CD4-positive, alpha-beta T cell (primary cell): ENCODE data around the gene MRPS14. TPM values are rescaled to one million over a fixed set of nuclear protein-coding genes. Genes with fewer than 3 reads are reported as not detected.

ENCODE experiments used
- ATAC-seq: fragments of 200-7000 bp; cut with Tn5 transposase; one replicate; pipeline ENCODE4 v1.10.0; 2022; ENCODE audit warnings: mild to moderate bottlenecking; ENCODE audit not compliant: poor library complexity
- CTCF ChIA-PET: fragments of 350-600 bp; sonication (Branson Sonifier 250); formaldehyde crosslinking; loops from one replicate; lab custom pipeline; 2021; ENCODE audit warnings: antibody characterized with exemption, inconsistent platforms; lab: Charles Lee
- POLR2A ChIA-PET: fragments of 350-600 bp; sonication (Branson Sonifier 250); formaldehyde crosslinking; loops from one replicate; lab custom pipeline; 2021; ENCODE audit warnings: antibody characterized with exemption, inconsistent platforms; lab: Charles Lee
- DNase-seq, 14 experiments: peaks; one replicate each; pipeline ENCODE4 v3.0.0-alpha.2; 2013 to 2020; ENCODE audit warnings: mixed read lengths in 2 of 14
- H3K27ac ChIP-seq, 2 donors: one replicate each; pipeline versions ENCODE4 v1.5.1 to v1.7.0; 2013; ENCODE audit warnings: low read length in 2 of 2, low read depth in 1 of 2, mild to moderate bottlenecking in 1 of 2
- H3K27me3 ChIP-seq, 2 experiments: 1 replicate in 1 of 2; 2 replicates in 1 of 2; pipeline versions ENCODE4 v1.6.1 to v1.7.0; 2013; ENCODE audit warnings: low read length in 2 of 2, control low read depth in 1 of 2, mild to moderate bottlenecking in 1 of 2, moderate library complexity in 1 of 2; ENCODE audit not compliant: insufficient read depth in 2 of 2, control insufficient read depth in 1 of 2
- H3K36me3 ChIP-seq: one replicate; pipeline ENCODE4 v1.6.1; 2013; ENCODE audit warnings: low read length, control low read depth; ENCODE audit not compliant: insufficient read depth
- H3K4me1 ChIP-seq: one replicate; pipeline ENCODE4 v1.6.1; 2013; ENCODE audit warnings: low read length, control low read depth; ENCODE audit not compliant: insufficient read depth
- H3K4me3 ChIP-seq: one replicate; pipeline ENCODE4 v1.5.1; 2013; ENCODE audit warnings: mild to moderate bottlenecking, low read length, moderate library complexity
- H3K9me3 ChIP-seq, 2 experiments: 1 replicate in 1 of 2; 2 replicates in 1 of 2; pipeline versions ENCODE4 v1.6.1 to v1.7.0; 2013; ENCODE audit warnings: low read length in 2 of 2, mild to moderate bottlenecking in 2 of 2, control low read depth in 1 of 2, moderate library complexity in 1 of 2; ENCODE audit not compliant: control insufficient read depth in 1 of 2, insufficient read depth in 1 of 2
- H3K27ac Mint-ChIP-seq: one replicate; pipeline ENCODE4 v1.8.0; 2020; ENCODE audit warnings: mixed read lengths
- H3K27me3 Mint-ChIP-seq: one replicate; pipeline ENCODE4 v1.8.0; 2021; ENCODE audit warnings: mixed read lengths
- H3K36me3 Mint-ChIP-seq: one replicate; pipeline ENCODE4 v1.8.0; 2021; ENCODE audit warnings: low read depth, mixed read lengths
- H3K4me1 Mint-ChIP-seq: one replicate; pipeline ENCODE4 v1.8.0; 2021; ENCODE audit warnings: low read depth, mixed read lengths
- H3K4me3 Mint-ChIP-seq: one replicate; pipeline ENCODE4 v1.8.0; 2020; ENCODE audit warnings: mild to moderate bottlenecking, mixed read lengths
- H3K9me3 Mint-ChIP-seq: one replicate; pipeline ENCODE4 v1.8.0; 2020; ENCODE audit warnings: mixed read lengths
- intact Hi-C, 2 experiments: fragments of 100-400 bp; cut with DNase I in 1 of 2; cut with micrococcal nuclease in 1 of 2; formaldehyde crosslinking; loops; one replicate each; pipeline versions ENCODE4 v1.15.1 to v1.9.0; 2023 to 2025; cut with DNase I, micrococcal nuclease
- total RNA-seq, 174 experiments: library from RNA in 2 of 174; stranded (reverse) in 2 of 174; gene quantifications; one replicate each; pipeline ENCODE4 v1.2.3 and lab custom pipeline; 2021 to 2026
- TF ChIP-seq, protein P1 (sequence below): fragments of 200-600 bp; IDR thresholded peaks from one replicate; pipeline ENCODE4 v1.8.0; 2022; ENCODE audit warnings: antibody characterized with exemption, mild to moderate bottlenecking

Gene MRPS14
- total RNA-seq, 2 experiments from 2014 or later = 8.5 to 9.6 TPM

DNA sequence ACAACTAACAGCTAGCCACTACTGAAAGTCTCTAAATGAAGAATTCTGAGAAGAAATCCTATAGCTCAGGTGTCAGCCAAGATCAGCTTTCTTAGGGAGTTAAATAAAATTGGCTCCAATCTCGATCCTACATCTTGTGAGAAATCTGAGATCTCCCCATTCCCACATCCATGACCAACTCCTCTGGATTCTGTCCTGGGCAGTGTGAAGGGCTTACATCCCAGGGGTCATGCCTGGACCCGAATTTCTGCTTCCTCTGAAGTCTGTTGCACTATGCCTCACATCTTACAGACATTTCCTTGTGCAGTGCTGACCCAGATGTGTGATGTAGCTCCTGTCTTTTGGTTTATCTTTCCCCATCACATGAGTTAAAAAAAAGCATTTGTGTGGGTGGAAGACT is 39.6 kb upstream of the MRPS14 start:
- Histone ChIP-seq H3K4me3 (no peak overlapping the region), H3K36me3 (no peaks in the 10 kb centered on the region), H3K4me1 (no peaks in the 10 kb centered on the region), H3K27ac (no peak overlapping the region), H3K27me3 (no peaks in the 10 kb centered on the region), H3K9me3 (no peaks in the 10 kb centered on the region)
- Mint-ChIP-seq H3K27ac (no peak overlapping the region), H3K36me3 (no peaks in the 10 kb centered on the region), H3K9me3 (no peaks in the 10 kb centered on the region), H3K27me3 (no peaks in the 10 kb centered on the region), H3K4me3 (no peak overlapping the region), H3K4me1 (no peaks in the 10 kb centered on the region)
- TF ChIP-seq, protein P1, sequence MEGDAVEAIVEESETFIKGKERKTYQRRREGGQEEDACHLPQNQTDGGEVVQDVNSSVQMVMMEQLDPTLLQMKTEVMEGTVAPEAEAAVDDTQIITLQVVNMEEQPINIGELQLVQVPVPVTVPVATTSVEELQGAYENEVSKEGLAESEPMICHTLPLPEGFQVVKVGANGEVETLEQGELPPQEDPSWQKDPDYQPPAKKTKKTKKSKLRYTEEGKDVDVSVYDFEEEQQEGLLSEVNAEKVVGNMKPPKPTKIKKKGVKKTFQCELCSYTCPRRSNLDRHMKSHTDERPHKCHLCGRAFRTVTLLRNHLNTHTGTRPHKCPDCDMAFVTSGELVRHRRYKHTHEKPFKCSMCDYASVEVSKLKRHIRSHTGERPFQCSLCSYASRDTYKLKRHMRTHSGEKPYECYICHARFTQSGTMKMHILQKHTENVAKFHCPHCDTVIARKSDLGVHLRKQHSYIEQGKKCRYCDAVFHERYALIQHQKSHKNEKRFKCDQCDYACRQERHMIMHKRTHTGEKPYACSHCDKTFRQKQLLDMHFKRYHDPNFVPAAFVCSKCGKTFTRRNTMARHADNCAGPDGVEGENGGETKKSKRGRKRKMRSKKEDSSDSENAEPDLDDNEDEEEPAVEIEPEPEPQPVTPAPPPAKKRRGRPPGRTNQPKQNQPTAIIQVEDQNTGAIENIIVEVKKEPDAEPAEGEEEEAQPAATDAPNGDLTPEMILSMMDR = no peak
- POLR2A ChIA-PET = no interaction called here
- CTCF ChIA-PET = interaction anchor here (0.7 kb wide), 1 partner anchor 528 kb away, joined by 3 read pairs; no protein-coding TSS in a partner anchor
- ATAC-seq (no peak), DNase-seq (no peak)
- intact Hi-C loops = no loop called here

DNA sequence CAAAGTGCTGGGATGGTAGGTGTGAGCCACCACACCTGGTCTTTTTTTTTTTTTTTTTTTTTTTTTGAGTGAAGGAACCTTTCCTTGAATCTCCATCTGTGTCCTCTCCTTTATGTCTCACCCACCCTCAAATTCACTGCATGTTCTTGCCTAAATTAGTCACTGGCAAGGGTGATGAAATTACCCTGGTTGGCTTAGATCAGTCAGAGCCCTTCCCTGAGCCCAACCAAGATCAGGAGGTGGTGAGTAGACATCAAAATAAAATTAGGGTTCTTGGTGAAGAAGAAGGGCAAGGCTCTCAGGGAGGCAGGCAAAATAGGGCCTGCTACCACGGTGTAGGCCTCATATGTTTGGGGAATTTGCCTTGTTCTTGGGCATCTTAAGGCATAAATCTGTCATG is 39.1 kb upstream of the MRPS14 start:
- Mint-ChIP-seq H3K4me3 (no peak overlapping the region), H3K36me3 (no peaks in the 10 kb centered on the region), H3K9me3 (no peaks in the 10 kb centered on the region), H3K27me3 (no peaks in the 10 kb centered on the region), H3K4me1 (no peaks in the 10 kb centered on the region), H3K27ac (no peak overlapping the region)
- H3K9me3 ChIP-seq = no peaks in the 10 kb centered on the region
- ChIA-PET POLR2A (no interaction called here), CTCF (no interaction called here)
- H3K4me1 ChIP-seq = no peaks in the 10 kb centered on the region
- H3K27me3 ChIP-seq = no peaks in the 10 kb centered on the region
- H3K27ac ChIP-seq = no peak overlapping the region
- ATAC-seq (no peak), DNase-seq (no peak)
- no peaks in the 10 kb centered on the region for H3K36me3 ChIP-seq
- TF ChIP-seq, protein P1 = no peak
- no peak overlapping the region for H3K4me3 ChIP-seq
- intact Hi-C loops = no loop called here

DNA sequence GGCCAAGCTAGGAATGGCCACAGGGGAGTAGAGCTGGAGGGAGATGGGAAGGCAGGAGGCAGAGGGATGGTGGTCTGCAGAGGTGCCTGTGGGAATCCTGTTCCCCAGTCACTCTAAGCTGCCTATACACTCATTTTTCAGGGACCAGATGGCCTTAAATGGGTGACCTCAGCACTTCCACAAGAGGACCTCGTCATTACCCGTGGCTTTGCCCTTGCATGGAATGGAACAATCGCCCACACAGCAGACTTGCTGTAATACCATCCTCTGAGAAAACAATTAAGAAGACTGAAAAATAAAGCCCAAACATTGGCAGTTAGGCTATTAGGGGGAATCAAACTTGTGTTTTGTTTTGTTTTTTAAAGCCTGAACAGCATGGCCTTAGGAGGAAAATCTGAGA is 31.5 kb upstream of the MRPS14 start:
- Mint-ChIP-seq H3K27me3 (peaks cover 49% of the 10 kb centered on the region), H3K9me3 (no peaks in the 10 kb centered on the region), H3K4me1 (no peaks in the 10 kb centered on the region), H3K36me3 (no peaks in the 10 kb centered on the region), H3K27ac (no peak overlapping the region), H3K4me3 (no peak overlapping the region)
- no peaks in the 10 kb centered on the region for H3K4me1 ChIP-seq
- H3K9me3 ChIP-seq = no peaks in the 10 kb centered on the region
- no peak for DNase-seq
- H3K4me3 ChIP-seq = no peak overlapping the region
- no peaks in the 10 kb centered on the region for H3K36me3 ChIP-seq
- H3K27ac ChIP-seq = no peak overlapping the region
- intact Hi-C loops = no loop called here
- TF ChIP-seq, protein P1 = no peak
- H3K27me3 ChIP-seq = peaks cover 8 to 9% of the 10 kb centered on the region in 2 experiments
- ChIA-PET POLR2A (no interaction called here), CTCF (no interaction called here)
- ATAC-seq = no peak
